Activated T-helper 2 cell treated with anti-CD3 and anti-CD28 coated beads, Interferon-gamma antibody, Interleukin-2, Interleukin-4, amounts not matched to agents 10 μg/mL and 5 μg/mL and 100 μg/mL, durations not matched to agents 14 hours and 24 hours and 36 hours (primary cell): ENCODE measurements around the gene IL2. TPM values are rescaled to one million over a fixed set of nuclear protein-coding genes. Genes with fewer than 3 reads are reported as not detected.
A peak's percentile ranks its signal among the peaks of the same experiment; 100 is the strongest.

Source experiments
- DNase-seq: peaks from one replicate; pipeline ENCODE4 v3.0.0; 2021; ENCODE audit warnings: low spot score
- H3K27ac Mint-ChIP-seq: one replicate; pipeline ENCODE4 v1.8.0; 2021; ENCODE audit warnings: mixed read lengths
- H3K27me3 Mint-ChIP-seq: one replicate; pipeline ENCODE4 v1.8.0; 2021; ENCODE audit warnings: low read depth, mixed read lengths
- H3K36me3 Mint-ChIP-seq: one replicate; pipeline ENCODE4 v1.8.0; 2021; ENCODE audit warnings: low read depth, mixed read lengths
- H3K4me1 Mint-ChIP-seq: one replicate; pipeline ENCODE4 v1.8.0; 2021; ENCODE audit warnings: low read depth, mixed read lengths
- H3K4me3 Mint-ChIP-seq: one replicate; pipeline ENCODE4 v1.8.0; 2021; ENCODE audit warnings: low read depth, mild to moderate bottlenecking, moderate library complexity, mixed read lengths
- H3K9me3 Mint-ChIP-seq: one replicate; pipeline ENCODE4 v1.8.0; 2021; ENCODE audit warnings: mixed read lengths
- intact Hi-C: fragments of 100-400 bp; cut with micrococcal nuclease; formaldehyde crosslinking; loops from one replicate; pipeline ENCODE4 v1.15.1; 2023
- total RNA-seq: library from RNA; stranded (reverse); gene quantifications from 2 replicates; pipeline ENCODE4 v1.2.3, GENCODE V29; 2022

The IL2 gene
- 95.9 and 101 TPM in 2 replicates for total RNA-seq

- no peaks in the 10 kb centered on the region for H3K27me3 Mint-ChIP-seq
- H3K4me1 Mint-ChIP-seq = peaks cover 54% of the 10 kb centered on the region
- no peaks in the 10 kb centered on the region for H3K9me3 Mint-ChIP-seq
- H3K4me3 Mint-ChIP-seq = peak within 1 kb of the TSS; percentile 78
- H3K36me3 Mint-ChIP-seq = peaks cover 27% of the 10 kb centered on the region
- peak within 1 kb of the TSS; percentile 69 for H3K27ac Mint-ChIP-seq
- no peak for DNase-seq
- intact Hi-C loops = loop anchor here (1.0 to 10.0 kb wide), 8 partner anchors 149 to 1204 kb away; partner anchors contain the start of genes BBS12 and NUDT6
Observed at GRCh38 chr4:122456231-122457116, at the start of gene IL2. IL2 (minus strand) TSS chr4:122456725; CDS start chr4:122456440, 285 bp downstream.

DNA sequence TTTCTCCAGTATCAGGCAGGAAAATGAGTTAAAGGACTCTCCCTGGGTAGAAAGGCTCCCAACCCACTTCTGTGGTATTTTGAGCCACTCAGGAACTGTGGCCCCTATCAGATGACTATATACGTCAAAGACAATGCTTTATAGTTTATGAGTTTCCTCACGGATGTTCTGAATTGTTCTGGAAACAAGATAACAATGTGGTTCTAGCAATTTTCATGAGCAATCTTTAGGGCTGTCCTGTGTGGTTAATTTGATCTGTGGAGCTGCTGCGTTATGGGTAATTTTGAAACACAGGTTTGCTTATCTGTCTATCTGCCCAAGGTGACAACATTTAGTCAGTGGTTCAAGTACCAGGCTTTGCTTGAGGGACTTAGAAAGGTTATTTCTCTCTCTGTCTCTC is 46.7 kb upstream of the IL2 start:
- Mint-ChIP-seq H3K27me3 (peaks cover 16% of the 10 kb centered on the region), H3K36me3 (peaks cover 6% of the 10 kb centered on the region), H3K9me3 (no peaks in the 10 kb centered on the region), H3K4me3 (no peak overlapping the region), H3K27ac (peak overlapping the region; percentile 65), H3K4me1 (peaks cover 56% of the 10 kb centered on the region)
- peak; percentile 23 for DNase-seq
- intact Hi-C loops = loop anchor here (1.0 to 5.0 kb wide), 5 partner anchors 34 to 351 kb away; partner anchors contain the start of gene BLTP1

DNA sequence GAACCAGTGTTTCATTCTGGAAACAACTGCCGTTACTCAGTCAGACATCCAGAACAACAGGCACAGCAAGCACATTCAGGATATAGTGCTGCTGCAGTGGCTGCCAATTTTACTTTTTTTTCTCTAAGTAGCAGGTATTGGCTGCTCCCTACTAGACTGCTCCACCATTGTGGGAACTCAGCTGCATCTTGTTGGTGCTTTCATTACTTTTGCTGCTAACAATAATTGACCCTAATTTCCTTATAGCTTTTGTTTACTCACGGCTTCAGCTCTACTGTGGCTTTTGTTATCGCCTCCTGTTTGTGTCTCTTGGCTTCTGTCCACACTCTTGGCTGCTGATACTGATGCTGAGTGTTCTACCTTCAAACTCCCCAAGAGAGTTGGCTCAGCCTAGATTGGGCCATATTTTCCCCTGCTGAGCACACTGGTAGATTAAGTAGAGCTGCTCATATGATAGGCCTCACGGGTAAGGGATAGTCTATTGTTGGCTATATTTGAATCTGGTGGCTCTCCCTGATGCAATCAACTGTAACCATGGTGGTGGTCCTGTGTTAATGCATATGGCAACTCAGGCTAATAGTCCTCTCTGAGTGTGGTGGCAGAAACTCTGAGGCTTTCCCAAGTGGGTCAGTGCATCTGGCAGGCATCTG is 44.5 kb upstream of the IL2 start:
- no peak overlapping the region for H3K27ac Mint-ChIP-seq
- H3K9me3 Mint-ChIP-seq = peaks cover 4% of the 10 kb centered on the region

DNA sequence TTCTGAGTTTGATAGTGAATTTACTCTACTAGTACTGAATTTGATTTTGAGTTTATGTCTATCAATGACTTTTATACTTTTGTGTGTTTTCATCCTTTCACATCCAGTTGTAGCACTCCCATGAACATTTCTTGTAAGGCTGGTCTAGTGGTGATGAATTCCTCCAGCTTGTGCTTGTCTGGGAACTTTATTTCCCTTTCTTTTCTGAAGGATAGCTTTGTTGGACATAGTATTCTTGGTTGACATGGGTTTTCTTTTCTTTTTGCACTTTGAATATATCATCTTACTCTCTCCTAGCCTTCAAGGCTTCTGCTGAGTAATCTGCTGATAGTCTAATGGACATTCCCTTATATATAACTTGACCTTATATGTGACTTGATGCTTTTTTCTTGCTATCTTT is 32.5 kb upstream of the IL2 start:
- H3K27me3 Mint-ChIP-seq = peaks cover 4% of the 10 kb centered on the region
- no peaks in the 10 kb centered on the region for H3K4me1 Mint-ChIP-seq
- H3K4me3 Mint-ChIP-seq = no peak overlapping the region
- intact Hi-C loops = no loop called here
- H3K27ac Mint-ChIP-seq = no peak overlapping the region
- peaks cover 61% of the 10 kb centered on the region for H3K9me3 Mint-ChIP-seq
- peaks cover 5% of the 10 kb centered on the region for H3K36me3 Mint-ChIP-seq
- DNase-seq = no peak

More for the DNA sequence above, 44.5 kb upstream of the IL2 start:
- H3K36me3 Mint-ChIP-seq = peaks cover 6% of the 10 kb centered on the region
- H3K4me1 Mint-ChIP-seq = peaks cover 37% of the 10 kb centered on the region
- H3K27me3 Mint-ChIP-seq = peaks cover 11% of the 10 kb centered on the region
- intact Hi-C loops = loop anchor here (5.0 kb wide), 1 partner anchor 349 kb away; the partner anchor contains the start of gene BLTP1
- H3K4me3 Mint-ChIP-seq = no peak overlapping the region
- no peak for DNase-seq

- Mint-ChIP-seq H3K27me3 (peaks cover 4% of the 10 kb centered on the region), H3K36me3 (no peaks in the 10 kb centered on the region), H3K4me1 (peaks cover 2% of the 10 kb centered on the region), H3K9me3 (peaks cover 19% of the 10 kb centered on the region), H3K27ac (no peak overlapping the region), H3K4me3 (no peak overlapping the region)
- no peak for DNase-seq
- intact Hi-C loops = no loop called here
Observed at GRCh38 chr4:122483481-122483880, 27.0 kb upstream of the IL2 start.

DNA sequence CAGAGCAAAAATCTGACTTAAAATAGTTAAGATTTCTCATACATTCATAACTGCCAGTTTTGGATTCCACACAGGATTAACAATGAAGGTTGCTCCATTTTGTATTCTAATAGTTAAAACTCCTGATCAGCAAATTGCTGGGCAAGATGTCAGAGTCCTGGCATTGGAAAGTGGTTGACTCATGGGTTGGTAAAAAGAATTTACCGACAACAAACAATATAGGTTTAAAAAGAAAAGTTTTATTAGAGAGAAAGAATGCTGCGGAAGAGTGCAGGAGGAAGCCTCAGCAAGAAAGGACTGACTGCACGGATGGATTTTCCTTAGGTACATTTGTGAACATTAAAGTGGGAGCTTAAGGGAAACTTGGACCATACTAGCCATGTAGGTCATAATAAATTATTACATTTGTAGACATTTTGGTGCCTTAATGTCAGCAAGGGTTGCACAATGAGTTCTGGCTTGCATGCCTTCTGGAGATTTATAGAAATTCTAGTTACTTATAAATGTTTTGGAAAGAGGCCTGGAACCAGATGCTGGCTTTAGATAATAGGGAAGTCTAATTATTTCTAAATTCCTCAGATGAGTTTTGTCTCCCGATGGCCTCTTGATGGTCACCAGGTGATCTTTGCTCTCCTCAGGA is 25.4 kb upstream of the IL2 start:
- H3K9me3 Mint-ChIP-seq = peaks cover 4% of the 10 kb centered on the region
- intact Hi-C loops = no loop called here
- H3K27ac Mint-ChIP-seq = no peak overlapping the region
- H3K4me1 Mint-ChIP-seq = peaks cover 2% of the 10 kb centered on the region
- no peak overlapping the region for H3K4me3 Mint-ChIP-seq
- no peaks in the 10 kb centered on the region for H3K36me3 Mint-ChIP-seq
- DNase-seq = no peak
- H3K27me3 Mint-ChIP-seq = peaks cover 3% of the 10 kb centered on the region

DNA sequence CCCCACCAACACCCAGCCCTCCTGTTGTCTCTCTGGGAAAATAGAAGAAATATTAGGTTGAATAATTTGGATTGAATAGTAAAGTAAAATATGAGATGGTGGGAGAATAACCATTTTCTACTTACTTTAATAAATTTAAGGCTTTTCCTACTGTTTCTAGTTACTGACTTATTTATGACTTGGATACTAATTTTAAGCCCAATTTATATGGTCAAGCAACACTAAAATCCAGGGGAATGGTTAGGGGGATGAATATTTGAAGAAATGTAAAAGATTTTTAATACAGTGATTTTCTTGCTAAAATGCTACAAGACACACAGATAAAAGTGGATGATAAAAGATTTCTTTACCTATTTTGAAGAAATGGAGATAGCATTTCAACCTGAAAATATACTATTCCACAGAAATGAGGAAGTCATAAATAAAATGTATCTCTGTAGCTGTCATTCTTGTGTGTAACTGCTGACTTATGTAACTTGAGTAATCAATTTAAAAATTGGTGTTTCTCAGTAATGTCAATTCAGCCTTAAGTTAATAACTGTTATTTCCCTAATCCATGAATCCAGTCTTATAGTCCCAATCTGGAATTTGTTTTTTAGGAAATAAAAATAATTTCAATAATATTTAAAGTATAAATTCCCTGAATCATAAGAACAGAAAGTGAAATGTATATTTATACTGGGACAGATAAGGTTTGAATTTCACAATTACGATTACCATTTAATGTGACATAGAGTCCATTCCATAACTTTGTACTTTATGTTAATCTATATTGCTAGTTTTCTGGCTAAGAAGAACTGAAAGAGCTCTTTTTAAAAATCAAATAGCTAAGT is 24.3 kb upstream of the IL2 start:
- peaks cover 2% of the 10 kb centered on the region for H3K4me1 Mint-ChIP-seq
- DNase-seq = no peak
- intact Hi-C loops = no loop called here
- H3K36me3 Mint-ChIP-seq = no peaks in the 10 kb centered on the region
- H3K27ac Mint-ChIP-seq = no peak overlapping the region
- H3K9me3 Mint-ChIP-seq = no peaks in the 10 kb centered on the region
- no peak overlapping the region for H3K4me3 Mint-ChIP-seq
- no peaks in the 10 kb centered on the region for H3K27me3 Mint-ChIP-seq

DNA sequence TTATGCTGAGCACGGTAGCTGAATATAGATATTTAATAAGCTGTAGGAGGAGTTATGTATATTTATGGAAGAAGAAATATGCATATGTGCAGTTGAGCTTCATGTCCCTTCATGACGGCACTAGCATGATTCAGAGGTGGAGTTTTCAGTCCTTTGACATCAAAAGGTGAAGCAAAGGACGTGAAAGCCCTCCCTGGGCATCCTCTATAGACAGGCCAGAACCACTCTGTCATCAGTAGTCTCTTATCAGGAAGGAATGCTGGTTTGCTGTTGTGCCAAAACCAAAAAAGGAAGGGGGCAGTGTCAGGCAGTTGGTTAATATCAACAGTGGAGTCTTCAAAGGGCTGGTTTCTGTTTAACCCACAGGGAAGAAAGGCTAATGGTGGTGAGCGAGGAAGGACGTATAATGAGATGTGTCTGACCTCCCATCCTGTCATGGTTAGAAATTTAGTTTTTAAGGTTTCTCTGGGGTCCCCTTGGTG is 23.5 kb upstream of the IL2 start:
- Mint-ChIP-seq H3K9me3 (peaks cover 6% of the 10 kb centered on the region), H3K27ac (no peak overlapping the region), H3K4me1 (peaks cover 2% of the 10 kb centered on the region), H3K4me3 (no peak overlapping the region), H3K36me3 (no peaks in the 10 kb centered on the region), H3K27me3 (no peaks in the 10 kb centered on the region)
- no peak for DNase-seq
- intact Hi-C loops = no loop called here

GRCh38 chr4:122476745-122477144 is 20.2 kb upstream of the IL2 start:
- intact Hi-C loops = no loop called here

DNA sequence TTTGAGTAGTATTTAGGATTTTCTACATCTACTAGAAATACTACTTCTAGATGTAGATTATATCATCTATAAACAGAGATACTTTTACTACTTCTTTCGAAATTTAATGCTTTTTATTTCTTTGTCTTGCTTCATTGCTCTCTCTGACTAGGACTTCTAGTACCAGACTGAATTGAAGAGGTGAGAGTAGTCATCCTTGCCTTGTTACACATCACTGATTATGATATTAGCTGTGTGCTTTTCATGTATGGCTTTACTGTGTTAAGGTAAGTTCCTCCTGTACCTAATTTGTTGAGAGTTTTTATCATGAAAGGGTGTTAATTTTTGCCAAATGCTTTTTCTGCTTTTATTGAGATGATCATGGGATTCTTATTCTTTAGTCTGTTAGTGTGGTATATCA is 19.6 kb upstream of the IL2 start:
- H3K9me3 Mint-ChIP-seq = peaks cover 19% of the 10 kb centered on the region
- DNase-seq = no peak
- peaks cover 2% of the 10 kb centered on the region for H3K4me1 Mint-ChIP-seq
- H3K36me3 Mint-ChIP-seq = no peaks in the 10 kb centered on the region
- intact Hi-C loops = no loop called here
- no peak overlapping the region for H3K4me3 Mint-ChIP-seq
- H3K27me3 Mint-ChIP-seq = no peaks in the 10 kb centered on the region
- H3K27ac Mint-ChIP-seq = no peak overlapping the region

More at GRCh38 chr4:122476745-122477144, 20.2 kb upstream of the IL2 start:
- no peak overlapping the region for H3K27ac Mint-ChIP-seq
- H3K4me1 Mint-ChIP-seq = peaks cover 2% of the 10 kb centered on the region
- H3K9me3 Mint-ChIP-seq = peaks cover 19% of the 10 kb centered on the region
- DNase-seq = no peak
- no peaks in the 10 kb centered on the region for H3K36me3 Mint-ChIP-seq
- H3K4me3 Mint-ChIP-seq = no peak overlapping the region
- no peaks in the 10 kb centered on the region for H3K27me3 Mint-ChIP-seq

GRCh38 chr4:122475233-122475632 is 18.7 kb upstream of the IL2 start:
- H3K4me1 Mint-ChIP-seq = peaks cover 2% of the 10 kb centered on the region
- peaks cover 19% of the 10 kb centered on the region for H3K9me3 Mint-ChIP-seq
- H3K4me3 Mint-ChIP-seq = no peak overlapping the region
- no peak overlapping the region for H3K27ac Mint-ChIP-seq
- H3K36me3 Mint-ChIP-seq = no peaks in the 10 kb centered on the region
- H3K27me3 Mint-ChIP-seq = no peaks in the 10 kb centered on the region
- intact Hi-C loops = no loop called here
- DNase-seq = no peak

DNA sequence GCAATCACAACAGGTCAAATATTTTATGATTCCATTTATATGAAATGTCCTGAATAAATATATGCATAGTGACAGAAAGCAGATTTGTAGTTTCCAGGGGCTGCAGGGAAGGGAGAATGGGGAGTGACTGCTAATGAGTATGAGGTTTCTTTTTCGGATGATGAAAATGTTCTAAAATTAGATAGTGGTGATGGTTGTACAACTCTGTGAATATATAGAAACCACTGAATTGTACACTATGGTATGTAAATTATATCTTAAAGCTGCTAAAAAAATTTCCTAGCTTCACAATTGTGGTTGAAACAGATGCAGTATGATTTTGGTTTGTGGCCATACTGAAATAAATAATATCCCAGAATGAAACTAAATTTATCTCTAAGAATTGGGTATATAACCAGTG is 12.9 kb upstream of the IL2 start:
- H3K27me3 Mint-ChIP-seq = no peaks in the 10 kb centered on the region
- H3K4me1 Mint-ChIP-seq = no peaks in the 10 kb centered on the region
- intact Hi-C loops = loop anchor here (2.0 kb wide), 1 partner anchor 33 kb away; no protein-coding TSS in a partner anchor
- H3K27ac Mint-ChIP-seq = no peak overlapping the region
- peaks cover 9% of the 10 kb centered on the region for H3K36me3 Mint-ChIP-seq
- no peak overlapping the region for H3K4me3 Mint-ChIP-seq
- no peak for DNase-seq
- peaks cover 41% of the 10 kb centered on the region for H3K9me3 Mint-ChIP-seq
